Measurements from ENCODE around the gene INF2.

INF2 gene

DNA sequence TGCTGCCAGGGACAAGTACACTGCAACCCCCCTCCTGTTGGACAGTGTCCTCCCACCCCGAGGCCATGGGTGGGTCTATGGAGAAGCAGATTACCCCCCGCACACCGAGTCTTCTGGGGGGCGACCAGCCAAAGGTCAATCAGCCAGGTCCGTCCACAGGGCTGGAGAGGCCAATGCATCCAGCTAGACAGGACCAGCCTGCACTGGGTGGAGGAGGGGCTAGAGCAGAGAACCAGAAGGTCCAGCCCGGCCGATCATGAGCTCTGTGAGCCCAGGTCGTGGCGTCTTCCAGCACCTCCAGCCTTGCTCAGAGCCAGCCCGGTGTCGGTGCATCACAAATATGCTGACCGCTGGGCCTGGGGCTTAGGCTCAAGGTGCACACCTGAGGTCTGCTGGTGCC, 26.5 kb downstream of the INF2 start:
- Histone ChIP-seq H2AFZ (ENCODE audit: low read depth) (no peak overlapping the region), H4K20me1 (ENCODE audit: insufficient read depth) (no peaks in the 10 kb centered on the region), H3K79me2 (ENCODE audit: insufficient read depth, low read depth) (no peaks in the 10 kb centered on the region), H3K4me3 (IDR thresholded peaks at IDR 0.05; ENCODE audit: insufficient read depth, low read depth, low read length) (no peak overlapping the region), H3K27ac (no peak overlapping the region), H3K36me3 (ENCODE audit: insufficient read depth) (no peaks in the 10 kb centered on the region), H3K9ac (no peak overlapping the region), H3K27me3 (ENCODE audit: insufficient read depth, low read depth) (no peaks in the 10 kb centered on the region), H3K4me2 (no peak overlapping the region), H3K4me1 (ENCODE audit: low read depth, poor library complexity, severe bottlenecking) (no peaks in the 10 kb centered on the region)
- no peak for TF ChIP-seq CTCF (conservative IDR thresholded peaks at IDR 0.05; ENCODE audit: low read depth, low read length)

DNA sequence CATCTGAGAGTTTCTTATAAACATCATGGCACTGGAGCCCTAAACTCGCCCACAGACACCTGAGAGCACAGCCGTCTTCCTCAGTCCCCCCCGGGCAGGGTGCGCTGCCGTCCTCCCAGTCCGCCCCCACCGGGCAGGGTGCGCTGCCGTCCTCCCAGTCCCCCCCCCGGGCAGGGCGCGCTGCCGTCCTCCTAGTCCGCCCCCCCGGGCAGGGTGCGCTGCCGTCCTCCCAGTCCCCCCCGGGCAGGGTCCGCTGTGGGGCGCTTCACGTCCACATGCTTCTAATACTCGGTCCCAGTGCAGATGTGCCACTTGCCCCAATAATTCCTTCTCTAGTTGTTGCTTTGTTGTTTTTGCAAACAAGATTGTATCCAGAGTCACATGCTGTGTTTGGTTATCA, 27.7 kb downstream of the INF2 start:
- Histone ChIP-seq H2AFZ (ENCODE audit: low read depth) (no peak overlapping the region), H3K4me1 (ENCODE audit: low read depth, poor library complexity, severe bottlenecking) (no peaks in the 10 kb centered on the region), H3K4me2 (no peak overlapping the region), H3K79me2 (ENCODE audit: insufficient read depth, low read depth) (no peaks in the 10 kb centered on the region), H3K27me3 (ENCODE audit: insufficient read depth, low read depth) (no peaks in the 10 kb centered on the region), H3K36me3 (ENCODE audit: insufficient read depth) (no peaks in the 10 kb centered on the region), H3K27ac (no peak overlapping the region), H3K9ac (no peak overlapping the region), H3K4me3 (IDR thresholded peaks at IDR 0.05; ENCODE audit: insufficient read depth, low read depth, low read length) (no peak overlapping the region), H4K20me1 (ENCODE audit: insufficient read depth) (no peaks in the 10 kb centered on the region)
- no peak for TF ChIP-seq CTCF (conservative IDR thresholded peaks at IDR 0.05; ENCODE audit: low read depth, low read length)

GRCh38 chr14:104717646-104718045, 28.2 kb downstream of the INF2 start:
- TF ChIP-seq CTCF (conservative IDR thresholded peaks at IDR 0.05; ENCODE audit: low read depth, low read length) = no peak
- Histone ChIP-seq H3K4me3 (IDR thresholded peaks at IDR 0.05; ENCODE audit: insufficient read depth, low read depth, low read length) (no peak overlapping the region), H3K36me3 (ENCODE audit: insufficient read depth) (no peaks in the 10 kb centered on the region), H3K27ac (no peak overlapping the region), H3K79me2 (ENCODE audit: insufficient read depth, low read depth) (no peaks in the 10 kb centered on the region), H2AFZ (ENCODE audit: low read depth) (no peak overlapping the region), H3K9ac (no peak overlapping the region), H3K4me2 (no peak overlapping the region), H4K20me1 (ENCODE audit: insufficient read depth) (no peaks in the 10 kb centered on the region), H3K4me1 (ENCODE audit: low read depth, poor library complexity, severe bottlenecking) (no peaks in the 10 kb centered on the region), H3K27me3 (ENCODE audit: insufficient read depth, low read depth) (no peaks in the 10 kb centered on the region)

DNA sequence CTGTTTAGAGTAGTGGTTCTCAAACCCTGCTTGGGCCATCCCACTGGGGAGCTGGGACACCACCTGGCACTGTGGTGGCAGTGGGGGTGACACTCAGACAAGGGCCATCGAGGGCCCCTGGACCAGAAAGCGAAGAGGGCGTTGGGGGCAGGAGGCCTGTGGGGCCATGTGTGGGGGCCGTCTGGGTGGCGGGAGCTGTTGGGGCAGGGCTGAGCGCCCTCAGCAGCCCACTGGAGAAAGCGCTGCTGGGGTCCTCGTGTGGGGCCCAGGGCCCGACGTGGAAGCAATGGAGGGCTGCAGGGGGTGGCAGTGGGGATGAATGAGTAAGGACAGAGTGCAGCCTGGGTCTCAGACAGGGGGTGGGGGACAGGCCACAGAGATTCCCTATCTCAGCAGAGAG, 28.7 kb downstream of the INF2 start:
- Histone ChIP-seq H3K79me2 (ENCODE audit: insufficient read depth, low read depth) (no peaks in the 10 kb centered on the region), H3K4me3 (IDR thresholded peaks at IDR 0.05; ENCODE audit: insufficient read depth, low read depth, low read length) (no peak overlapping the region), H3K27me3 (ENCODE audit: insufficient read depth, low read depth) (no peaks in the 10 kb centered on the region), H3K4me1 (ENCODE audit: low read depth, poor library complexity, severe bottlenecking) (no peaks in the 10 kb centered on the region), H2AFZ (ENCODE audit: low read depth) (no peak overlapping the region), H4K20me1 (ENCODE audit: insufficient read depth) (no peaks in the 10 kb centered on the region), H3K36me3 (ENCODE audit: insufficient read depth) (no peaks in the 10 kb centered on the region), H3K9ac (no peak overlapping the region), H3K4me2 (no peak overlapping the region), H3K27ac (no peak overlapping the region)
- TF ChIP-seq CTCF (conservative IDR thresholded peaks at IDR 0.05; ENCODE audit: low read depth, low read length) = no peak

- no peaks in the 10 kb centered on the region for H3K36me3 ChIP-seq (ENCODE audit: insufficient read depth)
- no peak overlapping the region for H2AFZ ChIP-seq (ENCODE audit: low read depth)
- H3K27ac ChIP-seq = no peak overlapping the region
- H3K4me2 ChIP-seq = no peak overlapping the region
- no peaks in the 10 kb centered on the region for H4K20me1 ChIP-seq (ENCODE audit: insufficient read depth)
- no peaks in the 10 kb centered on the region for H3K4me1 ChIP-seq (ENCODE audit: low read depth, poor library complexity, severe bottlenecking)
- no peaks in the 10 kb centered on the region for H3K27me3 ChIP-seq (ENCODE audit: insufficient read depth, low read depth)
- no peaks in the 10 kb centered on the region for H3K79me2 ChIP-seq (ENCODE audit: insufficient read depth, low read depth)
- H3K4me3 ChIP-seq (IDR thresholded peaks at IDR 0.05; ENCODE audit: insufficient read depth, low read depth, low read length) = no peak overlapping the region
- TF ChIP-seq CTCF (conservative IDR thresholded peaks at IDR 0.05; ENCODE audit: low read depth, low read length) = no peak
- no peak overlapping the region for H3K9ac ChIP-seq
Observed at GRCh38 chr14:104718871-104719270, 29.5 kb downstream of the INF2 start.
